ENCODE data around the gene PHKB. TPM values are rescaled to one million over a fixed set of nuclear protein-coding genes. Genes with fewer than 3 reads are reported as not detected.
A peak's percentile ranks its signal among the peaks of the same experiment; 100 is the strongest.

The PHKB gene
- total and polyA plus RNA-seq, 2 experiments from 2014 or later = 31.3 to 52.0 TPM

DNA sequence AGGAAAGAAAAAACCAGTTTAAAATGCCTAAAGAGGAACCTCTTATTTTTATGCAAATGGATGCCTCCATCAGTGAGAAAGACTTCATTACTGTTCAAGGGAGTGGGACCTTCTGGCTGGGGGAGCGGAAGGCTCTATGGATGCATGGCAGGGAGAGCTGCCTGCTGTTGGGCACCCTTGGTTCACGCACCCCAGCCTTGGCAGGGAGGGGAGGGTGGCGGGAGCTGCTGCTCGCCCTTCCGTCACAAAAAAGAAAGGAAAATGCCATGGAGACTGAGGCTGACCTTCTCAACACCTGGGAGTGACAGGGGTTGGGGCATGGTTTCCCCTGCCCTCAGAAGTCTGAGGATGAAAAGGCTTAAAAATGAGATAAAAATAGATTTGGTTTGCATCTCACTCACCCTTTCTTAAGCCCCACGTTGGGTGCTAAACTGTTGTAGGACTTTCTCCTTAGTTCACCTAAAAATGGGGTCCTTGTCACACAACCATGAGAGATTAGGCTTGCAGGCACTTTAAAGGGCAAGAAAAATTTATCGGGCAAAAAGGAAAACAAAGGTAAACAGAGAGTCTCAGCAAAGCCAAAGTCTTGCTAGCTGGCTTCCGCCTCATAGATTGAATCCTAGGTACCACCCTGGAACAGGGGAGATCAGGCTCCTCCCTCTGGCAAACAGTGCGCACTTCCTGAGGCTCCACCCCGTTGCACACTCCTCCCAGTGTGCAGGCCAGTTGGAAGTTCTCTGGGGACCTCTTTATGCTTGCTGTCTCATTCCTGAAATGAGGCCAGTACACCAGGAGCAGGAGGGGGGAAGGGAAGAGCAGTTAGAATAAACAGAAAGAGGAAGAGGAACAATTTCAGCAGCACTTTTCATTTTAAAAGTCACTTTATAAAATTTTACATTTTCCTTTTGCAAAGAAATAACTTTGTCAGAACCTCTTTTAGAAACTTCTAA lies 31.6 kb downstream of the PHKB start:
- no peaks in the 10 kb centered on the region for H3K9me2 ChIP-seq (ENCODE audit: insufficient read depth)
- no peaks in the 10 kb centered on the region for H3K9me3 ChIP-seq (ENCODE audit: low read depth)
- H2AFZ ChIP-seq = no peak overlapping the region
- H3K9ac ChIP-seq = no peak overlapping the region
- H3K79me2 ChIP-seq (ENCODE audit: insufficient read depth) = peaks cover 15% of the 10 kb centered on the region; the same call in 1 of the 2 replicates
- H3F3A ChIP-seq (ENCODE audit: insufficient read depth) = no peaks in the 10 kb centered on the region
- 74 to 76% methylated on average over 10 of the region's 10 CpGs for WGBS, 2 experiments (ENCODE audit: low coverage in 1 of 2, low lambda C conversion rate in 2 of 2, missing lambda C conversion rate in 2 of 2)
- peak overlapping the region; percentile 16 for H3K4me2 ChIP-seq (ENCODE audit: unreplicated experiment)
- 0 out of 2 replicates have a peak, but pooled peaks cover 3% of the 10 kb centered on the region for H3K36me3 ChIP-seq (ENCODE audit: low read depth)
- no peaks in the 10 kb centered on the region for H3K4me1 ChIP-seq (ENCODE audit: insufficient read depth)
- TF ChIP-seq EZH2 (IDR thresholded peaks at IDR 0.05; ENCODE audit: insufficient read depth, poor library complexity, severe bottlenecking) (no peak), EZH2phosphoT487 (IDR thresholded peaks at IDR 0.05; ENCODE audit: insufficient read depth, low read depth) (no peak)
- in situ Hi-C loops (cut with MboI) = no loop called here
- H3K27me3 ChIP-seq (replicated peaks; ENCODE audit: insufficient read depth) = no peaks in the 10 kb centered on the region
- no peak overlapping the region for H3K4me3 ChIP-seq
- peak; percentile 62 for DNase-seq
- no peak overlapping the region for H3K27ac ChIP-seq
- no peaks in the 10 kb centered on the region for H4K20me1 ChIP-seq (ENCODE audit: insufficient read depth)

DNA sequence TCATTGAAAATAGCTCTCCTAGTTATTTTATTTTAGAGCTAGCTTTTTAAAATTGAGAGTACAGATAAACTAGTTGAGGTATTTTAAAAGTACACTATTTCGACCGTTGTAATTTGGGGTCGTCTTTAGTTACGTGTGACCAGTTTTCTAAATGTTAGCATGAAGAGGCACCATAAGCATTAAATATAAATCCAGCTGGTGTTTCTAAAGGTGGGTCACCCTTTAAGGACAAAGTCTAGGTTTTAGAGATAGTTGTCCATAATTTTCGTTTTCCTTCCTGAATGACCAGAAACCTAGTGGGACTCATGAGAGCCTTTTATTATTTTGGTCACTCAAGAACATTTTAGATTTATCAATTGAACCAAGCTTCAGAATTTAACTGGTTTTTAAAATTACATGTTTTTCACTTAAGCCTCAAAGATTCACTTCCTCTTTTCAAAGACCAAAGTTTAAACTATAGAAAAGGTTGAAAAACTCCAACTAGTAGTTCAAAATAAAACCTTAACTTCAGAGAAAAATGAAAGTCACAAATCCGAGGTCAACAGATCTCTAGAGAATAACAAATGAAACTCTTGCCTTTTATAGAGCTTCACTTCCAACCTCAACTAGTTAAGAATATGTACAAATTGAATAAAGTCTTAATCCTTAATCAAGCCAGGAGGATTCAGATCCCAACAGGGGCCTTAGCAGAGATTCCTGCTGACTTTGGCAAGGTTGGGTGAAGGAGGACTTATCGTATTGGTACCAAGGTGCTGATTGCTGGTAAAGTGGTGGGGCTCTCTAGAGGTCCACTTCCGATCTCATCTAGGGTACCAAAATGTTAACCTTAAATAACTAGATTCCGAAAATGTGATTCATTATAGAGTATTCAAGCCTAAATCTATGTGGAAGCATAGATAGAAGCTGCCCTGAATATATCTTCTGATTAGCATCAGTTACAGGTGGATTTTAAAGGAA lies 32.5 kb downstream of the PHKB start:
- in situ Hi-C loops (cut with MboI) = no loop called here
- Histone ChIP-seq H3K36me3 (ENCODE audit: low read depth) (0 out of 2 replicates have a peak, but pooled peaks cover 3% of the 10 kb centered on the region), H3K4me2 (ENCODE audit: unreplicated experiment) (peak overlapping the region; percentile 16), H3K4me1 (ENCODE audit: insufficient read depth) (no peaks in the 10 kb centered on the region), H3K9me3 (ENCODE audit: low read depth) (no peaks in the 10 kb centered on the region), H3F3A (ENCODE audit: insufficient read depth) (no peaks in the 10 kb centered on the region), H3K27ac (no peak overlapping the region), H3K4me3 (no peak overlapping the region), H4K20me1 (ENCODE audit: insufficient read depth) (no peaks in the 10 kb centered on the region), H3K9ac (no peak overlapping the region), H3K27me3 (replicated peaks; ENCODE audit: insufficient read depth) (no peaks in the 10 kb centered on the region), H3K79me2 (ENCODE audit: insufficient read depth) (0 out of 2 replicates have a peak, but pooled peaks cover 5% of the 10 kb centered on the region), H2AFZ (no peak overlapping the region), H3K9me2 (ENCODE audit: insufficient read depth) (no peaks in the 10 kb centered on the region)
- no peak for TF ChIP-seq EZH2phosphoT487 (IDR thresholded peaks at IDR 0.05; ENCODE audit: insufficient read depth, low read depth)
- no peak for TF ChIP-seq EZH2 (IDR thresholded peaks at IDR 0.05; ENCODE audit: insufficient read depth, poor library complexity, severe bottlenecking)
- no peak for DNase-seq
- WGBS, 2 experiments (ENCODE audit: low coverage in 1 of 2, low lambda C conversion rate in 2 of 2, missing lambda C conversion rate in 2 of 2) = 88 to 89% methylated on average over 9 of the region's 9 CpGs

DNA sequence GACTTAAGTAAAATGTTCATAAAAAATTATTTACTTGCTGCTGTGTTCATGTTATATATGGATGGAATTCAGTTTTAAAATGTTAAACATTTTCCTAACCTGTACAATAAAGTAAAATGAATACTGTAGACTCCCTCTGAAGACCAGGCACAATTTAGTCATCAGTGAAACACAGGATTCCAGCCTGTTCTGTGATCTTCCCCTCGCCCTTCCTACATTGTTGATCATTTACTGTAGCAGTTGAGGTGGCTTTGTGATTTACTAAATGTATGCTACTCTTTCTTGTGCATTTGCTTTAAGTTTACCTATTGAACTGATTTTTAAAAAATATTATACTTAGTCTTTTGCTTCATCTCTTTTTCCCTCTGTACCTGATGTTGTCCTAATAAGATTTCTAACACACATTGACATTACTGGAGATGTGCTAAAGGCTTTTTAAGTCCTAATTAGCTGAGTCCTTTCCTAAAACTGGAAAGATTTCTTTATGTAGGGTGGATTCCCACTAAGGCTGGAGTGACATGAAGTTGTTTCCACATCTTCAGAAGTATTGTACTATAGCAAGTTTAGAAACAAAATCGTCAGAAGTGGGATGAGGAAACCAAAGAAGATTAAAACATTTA lies 38.1 kb downstream of the PHKB start:
- no peaks in the 10 kb centered on the region for H3K27me3 ChIP-seq (replicated peaks; ENCODE audit: insufficient read depth)
- H3K27ac ChIP-seq = no peak overlapping the region
- H3K9me3 ChIP-seq (ENCODE audit: low read depth) = no peaks in the 10 kb centered on the region
- TF ChIP-seq EZH2 (IDR thresholded peaks at IDR 0.05; ENCODE audit: insufficient read depth, poor library complexity, severe bottlenecking) (no peak), EZH2phosphoT487 (IDR thresholded peaks at IDR 0.05; ENCODE audit: insufficient read depth, low read depth) (no peak)
- peaks cover 16% of the 10 kb centered on the region for H3K36me3 ChIP-seq (ENCODE audit: low read depth)
- no peak overlapping the region for H3K9ac ChIP-seq
- H3K9me2 ChIP-seq (ENCODE audit: insufficient read depth) = no peaks in the 10 kb centered on the region
- in situ Hi-C loops (cut with MboI) = no loop called here
- no peak for DNase-seq
- no peaks in the 10 kb centered on the region for H3K79me2 ChIP-seq (ENCODE audit: insufficient read depth)
- no peaks in the 10 kb centered on the region for H3K4me1 ChIP-seq (ENCODE audit: insufficient read depth)
- H4K20me1 ChIP-seq (ENCODE audit: insufficient read depth) = no peaks in the 10 kb centered on the region
- no peak overlapping the region for H2AFZ ChIP-seq
- H3K4me3 ChIP-seq = no peak overlapping the region
- WGBS, 2 experiments (ENCODE audit: low coverage in 1 of 2, low lambda C conversion rate in 2 of 2, missing lambda C conversion rate in 2 of 2) = 95 to 98% methylated on average over 2 of the region's 2 CpGs
- H3K4me2 ChIP-seq (ENCODE audit: unreplicated experiment) = no peak overlapping the region
- H3F3A ChIP-seq (ENCODE audit: insufficient read depth) = no peaks in the 10 kb centered on the region

Measured in GM23248 (cell line).